ENCODE measurements around the gene TPSB2.
"Not testable (repeated sequence)": the region's sequence is repeated elsewhere in the genome, so short reads cannot be mapped to it uniquely, and the experiment has no call there.

TPSB2 gene

GRCh38 chr16:1230084-1230470 is at the start of gene TPSB2:
TSS of gene TPSB2 (minus strand) at chr16:1230184. CDS start at chr16:1229951, 233 bp downstream.
- DNase-seq, result not testable (repeated sequence)

GRCh38 chr16:1279081-1279944 is 49.3 kb upstream of the TPSB2 start:
- no peak for DNase-seq

- DNase-seq, result no peak
These were observed 48.5 kb upstream of the TPSB2 start for GRCh38 chr16:1278477-1278876.

- no peak for DNase-seq
These were observed 47.8 kb upstream of the TPSB2 start for GRCh38 chr16:1277617-1278282.

- no peak for DNase-seq
These were observed 47.2 kb upstream of the TPSB2 start for GRCh38 chr16:1277151-1277598.

- no peak for DNase-seq
These were observed 46.5 kb upstream of the TPSB2 start for GRCh38 chr16:1276580-1276878.

GRCh38 chr16:1275791-1276579 is 46.0 kb upstream of the TPSB2 start:
- no peak for DNase-seq

- no peak for DNase-seq
These were observed 44.8 kb upstream of the TPSB2 start for GRCh38 chr16:1274767-1275166.

- no peak for DNase-seq
These were observed 43.8 kb upstream of the TPSB2 start for GRCh38 chr16:1273816-1274215.

- no peak for DNase-seq
These were observed 42.6 kb upstream of the TPSB2 start for GRCh38 chr16:1272453-1273198.

GRCh38 chr16:1271724-1272413 is 41.9 kb upstream of the TPSB2 start:
- DNase-seq, result not testable (repeated sequence)

GRCh38 chr16:1271380-1271723 is 41.4 kb upstream of the TPSB2 start:
- no peak for DNase-seq

- not testable (repeated sequence) for DNase-seq
These were observed 39.4 kb upstream of the TPSB2 start for GRCh38 chr16:1269418-1269817.

- DNase-seq, result no peak
These were observed 35.8 kb upstream of the TPSB2 start for GRCh38 chr16:1265826-1266225.

GRCh38 chr16:1265090-1265630 is 35.2 kb upstream of the TPSB2 start:
- DNase-seq, result no peak

- no peak for DNase-seq
These were observed 34.5 kb upstream of the TPSB2 start for GRCh38 chr16:1264345-1265089.

- DNase-seq, result no peak
These were observed 33.8 kb upstream of the TPSB2 start for GRCh38 chr16:1263591-1264344.

- DNase-seq, result no peak
These were observed 32.9 kb upstream of the TPSB2 start for GRCh38 chr16:1262846-1263221.

- no peak for DNase-seq
These were observed 32.3 kb upstream of the TPSB2 start for GRCh38 chr16:1262210-1262845.
